Uterus (tissue), 4 donors: ENCODE data around the gene DNAH10. TPM values are rescaled to one million over a fixed set of nuclear protein-coding genes. Genes with fewer than 3 reads are reported as not detected.

ENCODE experiments used
- DNase-seq, 2 donors: peaks; one replicate each; pipeline ENCODE4 v3.0.0-alpha.2; 2019 to 2020
- H3K27ac ChIP-seq, 2 donors: fragments of 200-600 bp; sonication (generic); 1 replicate in 1 of 2; 2 replicates in 1 of 2; pipeline ENCODE4 v1.5.1; 2016 to 2018
- H3K27me3 ChIP-seq, 2 donors: fragments of 200-600 bp; sonication (generic); one replicate each; pipeline ENCODE4 v1.5.1; 2018 to 2019; ENCODE audit warnings: control low read depth in 1 of 2
- H3K36me3 ChIP-seq, 2 donors: fragments of 200-600 bp; sonication (generic); one replicate each; pipeline ENCODE4 v1.5.1; 2019; ENCODE audit warnings: control low read depth in 1 of 2
- H3K4me1 ChIP-seq, 2 donors: fragments of 200-600 bp; sonication (generic); one replicate each; pipeline ENCODE4 v1.5.1; 2018 to 2019; ENCODE audit warnings: control low read depth in 1 of 2
- H3K4me3 ChIP-seq, 2 donors: fragments of 200-600 bp; sonication (generic); 1 replicate in 1 of 2; 2 replicates in 1 of 2; pipeline ENCODE4 v1.5.1; 2018 to 2019; ENCODE audit warnings: mild to moderate bottlenecking in 1 of 2
- H3K9me3 ChIP-seq, 2 donors: fragments of 200-600 bp; sonication (generic); one replicate each; pipeline ENCODE4 v1.5.1; 2019; ENCODE audit warnings: control low read depth in 1 of 2
- CTCF ChIP-seq, 4 experiments: fragments of 200-600 bp in 2 of 4; fragments of 450-650 bp in 2 of 4; sonication (generic) in 2 of 4; IDR thresholded peaks; one replicate each; pipeline ENCODE4 v1.5.1; 2016 to 2019; ENCODE audit warnings: antibody characterized with exemption in 4 of 4, mild to moderate bottlenecking in 2 of 4, moderate library complexity in 1 of 4
- POLR2A ChIP-seq, 2 donors: fragments of 450-650 bp; IDR thresholded peaks; one replicate each; pipeline ENCODE4 v1.6.1; 2016; ENCODE audit warnings: antibody characterized with exemption in 2 of 2, mild to moderate bottlenecking in 1 of 2, moderate library complexity in 1 of 2
- intact Hi-C: fragments of 100-400 bp; cut with DNase I; formaldehyde crosslinking; loops from one replicate; pipeline ENCODE4 v1.15.1; 2023; ENCODE audit warnings: low total_unique reads
- total RNA-seq, 4 donors: library from RNA; depleted of rRNA in 3 of 4; stranded (reverse); fragments of >200 nt in 3 of 4; gene quantifications; one replicate each; pipeline versions ENCODE4 v1.1.0 to v1.2.4, GENCODE V29; 2014 to 2023
- donor health status: DM: yes; HTN: yes; CAD: no.

The DNAH10 gene
- total RNA-seq, 4 donors from 2014 or later = under 0.01 to 3.9 (median 1.1) TPM

- H3K4me1 ChIP-seq = no peaks in the 10 kb centered on the region
- no peaks in the 10 kb centered on the region for H3K27me3 ChIP-seq
- H3K4me3 ChIP-seq = no peak overlapping the region
- no peak for TF ChIP-seq CTCF (IDR thresholded peaks at IDR 0.05)
- TF ChIP-seq POLR2A (IDR thresholded peaks at IDR 0.05) = no peak
- no peak overlapping the region for H3K27ac ChIP-seq
- DNase-seq = no peak
- H3K9me3 ChIP-seq = no peaks in the 10 kb centered on the region
- no peaks in the 10 kb centered on the region for H3K36me3 ChIP-seq
- intact Hi-C loops = no loop called here
Observed at GRCh38 chr12:123914726-123915333, 152.7 kb downstream of the DNAH10 start.

GRCh38 chr12:123916729-123917128 lies 154.6 kb downstream of the DNAH10 start:
- no peak overlapping the region for H3K4me3 ChIP-seq
- no peaks in the 10 kb centered on the region for H3K27me3 ChIP-seq
- intact Hi-C loops = no loop called here
- H3K36me3 ChIP-seq = no peaks in the 10 kb centered on the region
- H3K4me1 ChIP-seq = no peaks in the 10 kb centered on the region
- no peak overlapping the region for H3K27ac ChIP-seq
- TF ChIP-seq CTCF (IDR thresholded peaks at IDR 0.05) (no peak), POLR2A (IDR thresholded peaks at IDR 0.05) (no peak)
- DNase-seq = no peak
- H3K9me3 ChIP-seq = no peaks in the 10 kb centered on the region

- intact Hi-C loops = no loop called here
- no peaks in the 10 kb centered on the region for H3K4me1 ChIP-seq
- H3K27me3 ChIP-seq = no peaks in the 10 kb centered on the region
- no peaks in the 10 kb centered on the region for H3K9me3 ChIP-seq
- TF ChIP-seq POLR2A (IDR thresholded peaks at IDR 0.05) (no peak), CTCF (IDR thresholded peaks at IDR 0.05) (no peak)
- no peak overlapping the region for H3K27ac ChIP-seq
- no peaks in the 10 kb centered on the region for H3K36me3 ChIP-seq
- H3K4me3 ChIP-seq = no peak overlapping the region
- DNase-seq = no peak
Observed at GRCh38 chr12:123917337-123917850, 155.3 kb downstream of the DNAH10 start.

- Histone ChIP-seq H3K4me3 (no peak overlapping the region), H3K36me3 (no peaks in the 10 kb centered on the region), H3K27ac (no peak overlapping the region), H3K9me3 (no peaks in the 10 kb centered on the region), H3K4me1 (no peaks in the 10 kb centered on the region), H3K27me3 (no peaks in the 10 kb centered on the region)
- TF ChIP-seq POLR2A (IDR thresholded peaks at IDR 0.05) = no peak
- no peak for TF ChIP-seq CTCF (IDR thresholded peaks at IDR 0.05)
- DNase-seq = no peak
- intact Hi-C loops = no loop called here
Observed at GRCh38 chr12:123919980-123920360, 157.9 kb downstream of the DNAH10 start.

- H3K27me3 ChIP-seq = no peaks in the 10 kb centered on the region
- TF ChIP-seq POLR2A (IDR thresholded peaks at IDR 0.05) = no peak
- no peak for TF ChIP-seq CTCF (IDR thresholded peaks at IDR 0.05)
- H3K9me3 ChIP-seq = no peaks in the 10 kb centered on the region
- H3K4me1 ChIP-seq = no peaks in the 10 kb centered on the region
- no peaks in the 10 kb centered on the region for H3K36me3 ChIP-seq
- intact Hi-C loops = no loop called here
- H3K4me3 ChIP-seq = no peak overlapping the region
- no peak for DNase-seq
- no peak overlapping the region for H3K27ac ChIP-seq
Observed at GRCh38 chr12:123923038-123923437, 160.9 kb downstream of the DNAH10 start.
